ENCODE measurements around the gene ZNF862.

DNA sequence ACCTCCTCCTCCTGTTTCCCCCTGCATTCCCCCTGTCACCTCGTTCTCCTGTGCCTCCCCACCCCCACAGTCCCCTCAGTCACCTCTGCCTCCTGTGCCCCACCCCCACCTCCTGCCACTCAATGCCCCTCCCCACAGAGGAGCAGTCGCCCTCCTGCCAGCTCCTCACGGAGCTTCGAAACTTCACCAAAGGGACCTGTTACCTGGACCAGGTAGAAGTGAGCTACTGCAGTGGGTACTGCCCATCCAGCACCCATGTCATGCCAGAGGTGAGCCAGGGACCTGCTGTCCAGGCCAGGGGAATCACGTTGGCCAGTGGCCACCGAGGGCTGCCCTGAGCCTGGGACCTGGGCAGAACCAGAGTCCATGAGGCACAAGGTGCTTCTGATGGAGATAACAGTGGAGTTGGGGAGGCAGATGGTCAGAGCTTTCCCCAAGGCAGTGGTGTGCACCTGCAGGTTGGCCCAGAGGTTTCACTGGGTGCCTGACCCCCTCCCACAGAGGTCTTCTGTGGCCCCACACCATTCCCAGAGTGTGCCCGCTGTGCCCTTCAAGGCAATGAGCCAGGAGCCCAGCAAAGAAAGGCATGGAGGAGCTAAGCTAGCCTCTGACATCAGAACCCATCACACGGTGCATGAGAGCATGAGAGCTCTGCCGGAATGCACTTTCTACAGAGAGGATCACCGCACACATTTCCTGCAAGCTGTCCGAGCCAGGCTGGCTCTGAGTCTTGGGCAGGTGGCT, 7.0 kb upstream of the ZNF862 start:
- TF ChIP-seq, protein P1, sequence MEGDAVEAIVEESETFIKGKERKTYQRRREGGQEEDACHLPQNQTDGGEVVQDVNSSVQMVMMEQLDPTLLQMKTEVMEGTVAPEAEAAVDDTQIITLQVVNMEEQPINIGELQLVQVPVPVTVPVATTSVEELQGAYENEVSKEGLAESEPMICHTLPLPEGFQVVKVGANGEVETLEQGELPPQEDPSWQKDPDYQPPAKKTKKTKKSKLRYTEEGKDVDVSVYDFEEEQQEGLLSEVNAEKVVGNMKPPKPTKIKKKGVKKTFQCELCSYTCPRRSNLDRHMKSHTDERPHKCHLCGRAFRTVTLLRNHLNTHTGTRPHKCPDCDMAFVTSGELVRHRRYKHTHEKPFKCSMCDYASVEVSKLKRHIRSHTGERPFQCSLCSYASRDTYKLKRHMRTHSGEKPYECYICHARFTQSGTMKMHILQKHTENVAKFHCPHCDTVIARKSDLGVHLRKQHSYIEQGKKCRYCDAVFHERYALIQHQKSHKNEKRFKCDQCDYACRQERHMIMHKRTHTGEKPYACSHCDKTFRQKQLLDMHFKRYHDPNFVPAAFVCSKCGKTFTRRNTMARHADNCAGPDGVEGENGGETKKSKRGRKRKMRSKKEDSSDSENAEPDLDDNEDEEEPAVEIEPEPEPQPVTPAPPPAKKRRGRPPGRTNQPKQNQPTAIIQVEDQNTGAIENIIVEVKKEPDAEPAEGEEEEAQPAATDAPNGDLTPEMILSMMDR (conservative IDR thresholded peaks at IDR 0.05; ENCODE audit: low read length) = no peak
- TF ChIP-seq EZH2phosphoT487 (IDR thresholded peaks at IDR 0.05; ENCODE audit: borderline replicate concordance) = no peak
